NT2/D1 (cell line): ENCODE results near the gene DPY19L3.

Experiments used
- SUZ12 ChIP-seq: IDR thresholded peaks from 2 replicates; pipeline ENCODE4 v1.6.1; 2011; ENCODE audit not compliant: insufficient read length, insufficient read depth; ENCODE audit errors: extremely low read depth
- YY1 ChIP-seq: IDR thresholded peaks from 2 replicates; pipeline ENCODE4 v1.6.1; 2011; ENCODE audit not compliant: insufficient read length, insufficient read depth
- ZNF274 ChIP-seq: IDR thresholded peaks from 2 replicates; pipeline ENCODE4 v1.6.1; 2011; ENCODE audit warnings: mild to moderate bottlenecking, low read depth, low read length

- TF ChIP-seq ZNF274 (no peak), SUZ12 (no peak), YY1 (no peak)
Measured at GRCh38 chr19:32401992-32402391, 3.6 kb upstream of the DPY19L3 start.
